ENCODE data around the gene CYP3A4.
"Not testable (repeated sequence)": the region's sequence is repeated elsewhere in the genome, so short reads cannot be mapped to it uniquely, and the experiment has no call there.

CYP3A4 gene

DNA sequence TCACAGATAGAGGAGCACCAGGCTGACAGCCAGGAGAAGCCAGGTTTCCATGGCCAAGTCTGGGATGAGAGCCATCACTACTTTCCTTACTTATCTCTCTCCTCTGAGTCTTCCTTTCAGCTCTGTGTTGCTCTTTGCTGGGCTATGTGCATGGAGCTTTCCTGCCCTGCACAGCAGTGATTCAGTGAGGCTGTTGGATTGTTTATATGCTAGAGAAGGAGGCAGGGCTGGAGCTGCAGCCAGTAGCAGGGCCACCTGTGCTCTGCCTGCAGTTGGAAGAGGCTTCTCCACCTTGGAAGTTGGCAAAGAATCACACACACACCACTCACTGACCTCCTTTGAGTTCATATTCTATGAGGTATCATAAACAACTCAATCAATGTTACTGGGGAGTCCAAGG is at the start of gene CYP3A4:
Gene CYP3A4, minus strand, starts transcription at position 178 of the 400 bp plus-strand sequence. Its CDS starts 103 bp downstream, at position 75.
- in situ Hi-C loops (cut with HindIII; ENCODE audit: low sequenced_read_pairs), result no loop called here

DNA sequence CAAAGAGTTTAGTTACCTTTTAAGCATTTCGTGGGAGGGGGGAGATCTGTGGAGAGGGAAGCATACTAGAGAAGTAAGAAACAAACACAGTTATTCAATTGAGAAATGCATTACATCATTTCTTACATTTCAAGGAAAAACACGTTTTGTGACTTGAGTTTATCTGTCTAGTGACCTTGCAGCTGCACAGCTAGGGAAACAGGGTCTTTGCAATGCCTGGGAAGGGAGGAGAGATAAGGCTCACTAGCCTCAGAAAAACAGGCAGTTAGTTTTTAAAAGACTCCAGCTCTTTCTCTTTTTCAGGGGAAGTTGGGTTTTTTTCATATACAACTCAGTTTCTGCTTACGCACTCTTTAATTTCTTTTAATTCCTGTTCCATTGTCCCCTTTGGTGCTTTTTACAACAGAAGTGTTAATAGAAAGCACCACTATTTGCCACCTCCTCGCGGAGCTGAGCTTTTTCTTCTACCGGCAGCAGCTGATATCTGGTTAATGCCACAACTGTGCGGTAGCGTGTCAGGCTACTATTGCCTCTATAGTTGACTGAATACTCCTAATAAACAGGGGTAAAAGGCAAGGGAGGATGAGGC is 49.4 kb upstream of the CYP3A4 start:
- in situ Hi-C loops (cut with HindIII; ENCODE audit: low sequenced_read_pairs), result no loop called here

DNA sequence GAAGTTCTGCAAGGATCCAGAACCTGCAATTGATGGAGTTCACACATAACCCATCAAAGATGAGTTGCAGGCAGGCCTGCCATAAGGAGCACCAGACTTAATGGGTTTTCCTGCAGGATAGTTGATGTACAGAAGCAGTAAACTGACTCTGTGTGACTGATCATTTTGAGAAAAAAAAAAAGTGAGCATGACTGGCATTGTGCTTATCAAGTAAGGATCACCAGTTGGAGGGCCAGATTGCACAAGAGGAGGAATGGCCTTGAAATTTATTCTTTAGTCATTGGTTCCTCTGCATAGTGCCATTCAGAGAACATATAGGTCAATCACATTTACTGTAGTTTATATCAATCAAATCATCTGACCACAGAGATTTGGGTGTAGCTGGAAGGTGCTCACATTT is 47.6 kb upstream of the CYP3A4 start:
- in situ Hi-C loops (cut with HindIII; ENCODE audit: low sequenced_read_pairs), result no loop called here

DNA sequence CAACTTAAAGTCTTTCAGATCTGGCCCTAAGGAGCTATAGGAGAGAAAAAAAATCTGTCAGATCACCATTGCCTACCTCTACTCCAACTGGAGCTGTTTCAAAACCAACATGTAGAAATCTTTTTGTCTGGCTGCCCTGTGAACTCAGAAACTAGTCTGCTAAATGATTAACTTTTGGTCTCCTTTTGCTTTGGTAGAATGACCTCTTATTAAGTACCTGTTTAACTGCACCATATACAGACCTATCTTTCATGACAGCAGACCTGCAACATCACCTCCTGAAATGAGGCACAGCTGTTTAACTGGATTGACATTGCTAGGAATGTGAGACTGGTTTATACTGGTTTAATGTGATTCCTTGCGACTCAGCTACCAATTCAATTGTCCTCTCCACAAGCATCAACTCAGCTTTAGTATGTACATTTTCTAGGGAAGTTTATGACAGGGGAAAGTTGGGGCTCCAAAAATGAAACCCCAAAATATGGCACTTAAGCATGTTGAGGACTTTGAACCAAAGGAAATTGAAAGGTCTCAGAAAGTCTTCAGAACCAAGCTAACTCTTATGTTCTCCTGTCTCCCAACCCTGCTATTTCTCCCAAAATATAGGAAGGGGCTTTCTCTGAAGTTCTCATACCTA is 45.7 kb upstream of the CYP3A4 start:
- in situ Hi-C loops (cut with HindIII; ENCODE audit: low sequenced_read_pairs), result no loop called here

DNA sequence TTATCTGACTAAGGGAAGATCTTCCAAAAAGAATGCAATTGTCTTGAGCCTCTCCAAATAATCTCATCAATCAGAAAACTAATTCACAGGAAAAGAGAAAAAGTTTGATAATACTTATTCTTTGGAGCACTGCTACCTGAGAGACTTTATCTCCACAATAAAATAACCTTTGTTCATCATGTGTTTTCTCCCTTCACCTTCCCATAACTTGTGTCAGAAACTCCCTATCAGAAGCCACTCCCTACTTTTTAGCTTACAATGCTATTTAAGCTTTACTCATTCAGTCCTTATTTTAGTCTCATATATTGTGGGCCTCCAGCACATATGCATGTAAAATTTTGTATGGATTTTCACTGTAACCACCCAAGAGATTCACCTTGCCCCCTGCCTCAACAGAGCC is 44.8 kb upstream of the CYP3A4 start:
- in situ Hi-C loops (cut with HindIII; ENCODE audit: low sequenced_read_pairs), result no loop called here

DNA sequence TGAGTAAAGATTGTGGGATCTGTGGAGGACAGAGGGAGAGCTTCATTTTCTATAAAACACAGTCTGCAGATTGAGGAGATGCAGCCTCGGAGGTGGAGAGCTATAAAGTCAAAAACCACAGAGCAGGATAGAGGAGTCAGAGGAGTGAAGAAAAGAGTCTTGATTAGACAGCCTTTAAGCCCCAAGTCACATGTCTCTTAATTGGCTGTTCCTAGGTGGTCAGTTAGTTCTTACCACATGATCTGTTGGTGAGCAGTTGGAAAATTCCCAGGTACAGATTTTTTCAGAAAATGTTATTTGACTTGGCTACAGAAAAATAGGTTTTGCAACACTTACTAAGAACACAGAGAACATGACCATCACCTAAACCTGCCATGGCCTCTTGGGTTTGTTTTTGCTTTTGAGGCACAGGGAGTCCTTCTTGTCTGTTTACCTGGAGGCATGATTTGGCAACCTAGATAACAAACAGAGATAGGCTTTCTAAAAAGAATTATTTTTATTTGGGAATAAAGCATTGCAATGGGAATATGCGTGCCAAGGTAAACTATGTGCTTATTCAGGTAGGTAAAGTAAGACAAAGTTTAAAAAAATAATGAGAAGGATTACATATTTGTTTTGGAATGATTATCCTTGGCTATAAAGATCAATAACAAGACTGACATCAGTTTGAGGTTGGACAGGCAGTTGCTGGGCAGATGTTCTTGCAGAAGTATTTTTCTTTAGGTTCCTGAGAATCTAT is 43.2 kb upstream of the CYP3A4 start:
- in situ Hi-C loops (cut with HindIII; ENCODE audit: low sequenced_read_pairs), result no loop called here

DNA sequence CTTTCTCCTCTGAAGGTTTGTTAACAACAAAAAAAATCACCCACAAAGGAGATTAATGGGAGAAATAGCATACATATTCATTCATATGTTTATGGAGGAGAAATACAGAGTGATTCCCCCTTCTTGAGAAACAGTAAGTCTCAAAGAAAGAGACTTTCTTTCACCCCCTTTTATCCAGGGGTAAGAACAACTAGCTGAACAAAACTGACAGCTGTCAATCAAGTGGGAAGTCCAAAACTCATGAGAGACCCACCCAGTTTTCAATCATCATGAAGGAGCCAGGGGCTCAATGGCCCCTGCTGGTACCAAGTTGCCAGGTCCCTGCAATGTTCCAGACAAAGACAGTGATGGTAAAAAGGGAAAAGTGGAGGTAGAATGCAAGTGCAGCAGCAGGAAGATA is 41.9 kb upstream of the CYP3A4 start:
- in situ Hi-C loops (cut with HindIII; ENCODE audit: low sequenced_read_pairs), result no loop called here

DNA sequence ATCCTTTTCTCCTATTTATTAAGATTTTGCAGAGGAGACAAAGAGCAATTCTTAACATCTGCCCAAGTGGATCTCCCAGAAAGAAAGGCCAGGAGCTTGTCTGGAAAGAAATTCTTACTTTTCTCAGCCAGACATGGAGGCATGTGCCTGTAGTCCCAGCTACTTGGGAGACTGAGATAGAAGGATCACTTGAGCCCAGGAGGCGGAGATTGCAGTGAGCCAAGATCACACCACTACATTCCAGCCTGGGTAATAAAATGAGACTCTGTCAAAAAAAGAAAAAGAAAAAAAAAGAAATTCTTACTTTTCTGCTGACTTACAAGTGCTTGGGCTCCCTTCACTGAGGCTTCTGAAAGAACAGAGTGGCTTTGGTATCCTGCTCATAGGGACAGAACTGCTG is 41.5 kb upstream of the CYP3A4 start:
- in situ Hi-C loops (cut with HindIII; ENCODE audit: low sequenced_read_pairs), result no loop called here

DNA sequence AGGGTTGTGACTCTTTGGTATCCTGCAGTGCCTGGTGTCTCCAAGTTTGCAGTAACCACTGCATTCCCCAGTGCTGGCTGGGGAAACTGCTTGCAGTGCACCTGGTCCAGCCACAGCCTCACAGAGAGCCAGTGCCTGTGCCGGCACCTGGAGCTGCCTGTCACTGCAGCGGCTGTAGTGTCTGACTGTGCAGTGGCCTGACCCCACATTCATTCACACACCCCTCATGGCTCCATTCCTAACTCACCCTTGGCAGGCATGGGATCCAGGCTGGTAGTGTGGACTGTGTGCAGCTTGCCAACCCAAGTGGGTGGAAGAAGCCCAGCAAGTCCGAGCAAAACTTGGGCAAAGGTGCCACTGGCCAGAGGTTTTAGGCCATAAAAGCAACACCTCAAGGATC is 40.1 kb upstream of the CYP3A4 start:
- in situ Hi-C loops (cut with HindIII; ENCODE audit: low sequenced_read_pairs), result no loop called here

DNA sequence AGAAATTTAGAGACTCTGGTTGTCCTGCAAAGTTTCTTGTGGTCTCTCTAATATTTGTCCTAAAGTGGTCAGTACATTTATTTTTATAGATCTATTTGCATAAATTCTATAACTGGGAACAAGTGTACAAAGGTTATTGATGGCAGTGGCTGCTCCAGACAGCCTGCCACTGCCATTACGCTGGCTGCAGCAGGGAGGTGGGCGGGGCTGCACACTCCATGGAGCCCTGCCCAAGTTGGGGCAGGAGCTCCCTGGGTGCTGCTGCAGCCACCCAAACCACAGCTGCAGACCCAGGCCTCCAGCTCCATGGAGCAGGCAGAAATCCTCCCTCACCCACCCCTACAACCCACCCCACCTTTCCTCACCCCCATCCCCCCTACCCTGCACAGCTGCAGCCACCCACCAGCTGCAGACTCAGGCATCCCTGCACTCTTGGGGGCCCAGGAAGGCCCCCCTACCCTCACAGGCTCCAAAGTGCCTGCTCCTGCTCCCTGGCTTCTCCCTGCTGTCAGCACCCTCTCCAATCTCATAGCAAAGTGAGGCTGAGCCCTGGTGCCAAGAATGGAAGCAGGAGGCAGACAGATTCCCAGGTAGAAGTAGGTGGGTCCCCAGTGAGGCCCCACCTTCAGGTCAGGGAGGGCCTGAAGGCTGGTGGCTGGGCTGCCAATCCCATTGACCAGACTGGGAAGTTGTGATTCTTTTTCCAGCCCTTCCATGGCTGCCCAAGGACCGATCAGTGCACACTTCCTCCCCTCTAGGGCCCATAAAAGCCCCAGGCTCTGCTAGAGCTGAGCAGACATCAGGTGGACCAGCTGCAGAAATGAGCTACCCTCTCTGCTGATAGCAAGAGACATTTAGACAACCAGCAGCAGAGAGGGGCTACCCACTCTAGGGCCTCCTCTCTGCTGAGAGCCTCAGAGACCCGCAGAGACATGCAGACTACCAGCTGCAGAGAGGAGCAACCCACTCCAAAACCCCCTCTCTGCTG is 39.0 kb upstream of the CYP3A4 start:
- in situ Hi-C loops (cut with HindIII; ENCODE audit: low sequenced_read_pairs), result no loop called here

DNA sequence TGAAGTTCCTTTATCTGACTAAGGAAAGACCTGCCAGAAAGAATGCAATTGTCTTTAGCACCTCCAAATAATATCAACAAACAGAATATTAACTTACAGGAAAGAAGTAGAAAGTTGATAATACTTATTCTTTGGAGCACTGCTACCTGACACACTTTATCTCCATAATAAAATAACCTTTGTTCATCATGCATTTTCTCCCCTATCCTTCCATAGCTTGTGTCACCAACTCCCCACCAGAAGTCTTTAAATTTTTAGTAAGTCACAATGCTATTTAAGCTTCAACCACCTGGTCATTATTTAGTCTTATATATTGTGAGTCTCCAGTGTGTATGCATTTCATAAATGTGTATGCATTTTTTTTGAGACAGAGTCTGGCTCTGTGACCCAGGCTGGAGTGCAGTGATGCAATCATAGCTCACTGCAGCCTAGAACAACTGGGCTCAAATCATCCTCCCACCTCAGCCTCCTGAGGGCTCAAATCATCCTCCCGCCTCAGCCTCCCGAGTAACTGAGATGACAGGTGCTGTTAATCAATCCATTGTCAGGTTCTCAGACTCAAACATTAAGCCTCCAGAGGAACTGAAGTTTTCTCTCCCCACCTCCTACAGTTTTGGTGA is 36.5 kb upstream of the CYP3A4 start:
- in situ Hi-C loops (cut with HindIII; ENCODE audit: low sequenced_read_pairs), result no loop called here

DNA sequence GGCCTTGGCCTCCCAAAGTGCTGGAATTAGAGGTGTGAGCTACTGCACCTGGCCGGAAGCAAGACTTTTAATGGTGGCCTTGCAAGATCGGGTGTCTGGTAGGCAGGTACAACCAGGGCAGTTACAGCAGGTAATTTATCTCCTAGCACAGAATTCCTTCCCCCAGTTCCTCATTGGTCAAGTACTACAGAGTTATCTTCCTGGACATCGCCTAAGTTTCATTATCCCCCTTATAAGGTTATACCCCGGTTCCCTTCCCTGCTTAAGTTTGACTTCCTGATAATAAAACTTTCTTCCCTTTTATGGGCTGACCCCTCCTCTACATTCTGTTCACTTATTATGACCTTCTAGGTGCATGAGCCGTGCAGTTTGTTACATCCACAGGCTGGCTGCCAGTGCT is 24.8 kb upstream of the CYP3A4 start:
- in situ Hi-C loops (cut with HindIII; ENCODE audit: low sequenced_read_pairs), result no loop called here

DNA sequence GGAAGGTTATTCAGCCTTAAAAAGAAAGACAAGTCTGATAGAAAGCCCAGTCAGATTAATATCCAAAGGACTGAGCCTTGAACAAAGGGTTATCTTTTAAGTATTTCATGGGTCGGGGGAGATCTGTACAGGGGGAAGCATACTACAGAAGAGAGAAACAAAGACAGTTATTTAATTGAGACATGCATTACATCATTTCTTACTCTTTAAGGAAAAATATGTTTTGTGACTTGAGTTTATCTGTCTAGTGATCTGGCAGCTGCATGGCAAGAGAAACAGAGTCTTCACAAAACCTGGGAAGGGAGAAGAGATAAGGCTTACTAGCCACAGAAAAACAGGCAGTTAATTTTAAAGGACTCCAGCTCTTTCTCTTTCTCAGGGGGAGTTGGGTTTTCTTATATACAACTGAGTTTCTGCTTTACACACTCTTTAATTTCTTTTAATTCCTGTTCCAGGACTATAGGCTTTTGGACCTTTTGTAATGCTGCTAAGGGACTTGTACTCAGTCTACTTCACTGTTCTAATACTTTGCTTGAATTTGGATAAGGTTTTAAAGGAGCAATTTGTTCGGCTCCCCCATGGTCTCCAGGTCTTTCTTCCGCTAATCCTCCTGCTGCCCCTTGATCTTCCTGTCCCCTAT is 23.0 kb upstream of the CYP3A4 start:
- in situ Hi-C loops (cut with HindIII; ENCODE audit: low sequenced_read_pairs), result no loop called here

DNA sequence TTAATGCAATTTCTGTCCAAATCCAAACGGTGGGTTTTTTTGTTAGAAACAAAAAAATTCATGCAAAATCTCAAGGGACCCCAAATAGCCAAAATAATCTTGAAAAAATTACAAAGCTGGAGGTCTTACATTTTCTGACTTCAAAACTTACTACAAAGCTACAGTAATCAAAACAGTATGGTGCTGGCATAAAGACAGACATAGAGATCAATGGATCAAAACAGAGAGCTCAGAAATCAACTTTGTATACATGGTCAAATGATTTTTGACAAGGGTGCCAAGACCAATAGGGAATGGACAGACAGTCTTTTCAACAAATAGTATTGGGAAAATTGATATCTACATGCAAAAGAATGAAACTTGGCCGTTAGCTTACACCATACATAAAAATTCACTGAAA is 21.7 kb upstream of the CYP3A4 start:
- in situ Hi-C loops (cut with HindIII; ENCODE audit: low sequenced_read_pairs), result no loop called here

DNA sequence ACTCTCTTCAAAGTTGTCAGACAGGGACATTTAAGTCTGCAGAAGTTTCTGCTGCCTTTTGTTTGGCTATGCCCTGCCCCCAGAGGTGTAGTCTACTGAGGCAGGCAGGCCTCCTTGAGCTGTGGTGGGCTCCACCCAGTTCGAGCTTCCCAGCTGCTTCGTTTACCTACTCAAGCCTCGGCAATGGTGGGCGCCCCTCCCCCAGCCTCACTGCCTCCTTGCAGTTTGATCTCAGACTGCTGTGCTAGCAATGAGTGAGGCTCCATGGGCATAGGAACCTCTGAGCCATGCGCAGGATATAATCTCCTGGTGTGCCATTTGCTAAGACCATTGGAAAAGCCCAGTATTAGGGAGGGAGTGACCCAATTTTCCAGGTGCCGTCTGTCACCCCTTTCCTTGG is 19.1 kb upstream of the CYP3A4 start:
- in situ Hi-C loops (cut with HindIII; ENCODE audit: low sequenced_read_pairs), result not testable (repeated sequence)

DNA sequence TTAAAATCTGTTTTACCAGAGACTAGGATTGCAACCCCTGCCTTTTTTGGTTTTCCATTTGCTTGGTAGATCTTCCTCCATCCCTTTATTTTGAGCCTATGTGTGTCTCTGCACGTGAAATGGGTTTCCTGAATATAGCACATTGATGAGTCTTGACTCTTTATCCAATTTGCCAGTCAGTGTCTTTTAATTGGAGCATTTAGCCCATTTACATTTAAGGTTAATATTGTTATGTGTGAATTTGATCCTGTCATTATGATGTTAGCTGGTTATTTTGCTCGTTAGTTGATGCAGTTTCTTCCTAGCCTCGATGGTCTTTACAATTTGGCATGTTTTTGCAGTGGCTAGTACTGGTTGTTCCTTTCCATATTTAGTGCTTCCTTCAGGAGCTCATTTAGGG is 17.4 kb upstream of the CYP3A4 start:
- in situ Hi-C loops (cut with HindIII; ENCODE audit: low sequenced_read_pairs), result not testable (repeated sequence)

DNA sequence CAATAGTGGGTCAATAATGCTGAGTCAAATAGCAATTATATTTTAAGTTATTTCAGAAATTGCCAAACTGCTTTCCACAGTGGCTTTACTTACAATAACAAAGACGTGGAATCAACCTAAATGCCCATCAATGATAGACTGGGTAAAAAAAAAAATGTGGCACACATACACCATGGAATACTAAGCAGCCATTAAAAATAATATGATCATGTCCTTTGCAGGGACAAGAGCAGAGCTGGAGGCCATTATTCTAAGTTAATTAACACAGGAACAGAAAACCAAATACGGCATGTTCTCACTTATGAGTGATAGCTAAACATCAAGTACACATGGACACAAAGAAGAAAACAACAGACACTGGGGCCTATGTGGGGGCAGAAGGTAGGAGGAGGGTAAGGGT is 15.0 kb upstream of the CYP3A4 start:
- in situ Hi-C loops (cut with HindIII; ENCODE audit: low sequenced_read_pairs), result no loop called here

DNA sequence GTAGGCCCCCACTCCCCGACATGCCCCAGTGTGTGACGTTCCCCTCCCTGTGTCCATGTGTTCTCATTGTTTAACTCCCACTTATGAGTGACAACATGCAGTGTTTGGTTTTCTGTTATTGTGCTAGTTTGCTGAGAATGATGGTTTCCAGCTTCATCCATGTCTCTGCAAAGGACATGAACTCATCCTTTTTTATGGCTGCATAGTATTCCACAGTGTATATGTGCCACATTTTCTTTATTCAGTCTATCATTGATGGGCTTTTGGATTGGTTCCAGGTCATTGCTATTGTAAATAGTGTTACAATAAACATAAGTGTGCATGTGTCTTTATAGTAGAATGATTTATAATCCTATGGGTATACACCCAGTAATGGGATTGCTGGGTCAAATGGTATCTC is 11.9 kb upstream of the CYP3A4 start:
- in situ Hi-C loops (cut with HindIII; ENCODE audit: low sequenced_read_pairs), result not testable (repeated sequence)

DNA sequence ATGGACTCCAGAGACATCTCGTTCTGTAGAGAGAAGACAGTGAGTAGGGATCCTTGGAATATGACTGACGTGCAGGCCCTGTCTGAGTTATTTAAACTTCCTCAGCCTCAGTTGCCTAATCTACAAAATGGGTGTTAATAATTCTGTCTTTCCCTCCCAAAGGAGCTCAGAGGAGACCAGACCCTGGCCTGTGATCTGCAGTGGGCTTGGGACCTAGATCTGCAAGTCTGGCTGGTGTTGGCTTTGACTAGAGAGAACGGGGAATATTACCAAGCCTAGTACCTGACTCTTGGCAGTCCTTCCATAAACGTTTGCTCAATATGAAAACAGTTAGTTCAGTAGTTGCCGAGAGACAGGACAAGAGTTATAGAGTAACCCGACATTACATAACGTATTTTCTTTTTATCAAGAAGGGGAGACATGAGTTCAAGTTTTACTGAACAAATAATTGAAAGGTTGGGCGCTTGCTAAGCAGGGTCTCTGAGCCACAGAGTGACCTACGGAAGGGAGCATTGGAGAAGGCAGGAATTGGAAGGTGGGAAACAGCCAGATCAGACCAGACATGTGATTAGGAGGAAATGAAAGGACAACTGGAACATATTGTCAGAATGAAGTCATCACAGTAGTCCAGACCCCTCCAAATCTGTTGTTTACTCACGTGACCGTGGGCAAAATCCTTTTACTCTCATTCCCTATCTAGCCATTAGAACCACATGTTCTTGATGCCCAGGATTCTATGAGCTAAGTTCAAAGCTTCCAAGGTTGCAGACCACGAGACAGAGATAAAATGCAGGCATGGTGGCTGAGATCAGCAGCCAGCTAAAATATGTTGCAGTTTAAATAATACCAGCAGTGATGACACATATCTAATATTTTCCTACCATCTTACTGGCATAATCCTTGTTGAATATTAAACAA is 10.9 kb upstream of the CYP3A4 start:
- in situ Hi-C loops (cut with HindIII; ENCODE audit: low sequenced_read_pairs), result no loop called here
